Upper lobe of left lung (tissue), 6 donors: ENCODE measurements around the gene CTSO. TPM values are rescaled to one million over a fixed set of nuclear protein-coding genes. Genes with fewer than 3 reads are reported as not detected.

Source experiments
- ATAC-seq, 2 donors: fragments of 200-7000 bp; cut with Tn5 transposase; one replicate each; pipeline ENCODE4 v1.9.1; 2022; ENCODE audit warnings: mild to moderate bottlenecking in 2 of 2, moderate library complexity in 2 of 2; ENCODE audit not compliant: low FRiP score in 2 of 2
- DNase-seq, 2 donors: peaks; one replicate each; pipeline ENCODE4 v3.0.0-alpha.2; 2019 to 2020
- H3K27ac ChIP-seq, 4 donors: fragments of 200-600 bp; sonication (generic); one replicate each; pipeline ENCODE4 v1.5.1; 2016 to 2019
- H3K27me3 ChIP-seq, 4 donors: fragments of 200-600 bp; sonication (generic); one replicate each; pipeline ENCODE4 v1.5.1; 2017 to 2019
- H3K36me3 ChIP-seq, 4 donors: fragments of 200-600 bp; sonication (generic); one replicate each; pipeline ENCODE4 v1.5.1; 2016 to 2019
- H3K4me1 ChIP-seq, 4 donors: fragments of 200-600 bp; sonication (generic); one replicate each; pipeline ENCODE4 v1.5.1; 2018 to 2019
- H3K4me3 ChIP-seq, 4 donors: fragments of 200-600 bp; sonication (generic); one replicate each; pipeline ENCODE4 v1.5.1; 2017 to 2019; ENCODE audit warnings: mild to moderate bottlenecking in 2 of 4, moderate library complexity in 1 of 4
- H3K9me3 ChIP-seq, 4 donors: fragments of 200-600 bp; sonication (generic); one replicate each; pipeline ENCODE4 v1.5.1; 2018 to 2019
- EP300 ChIP-seq, 4 donors: sonication (generic); formaldehyde crosslinking; IDR thresholded peaks; one replicate each; pipeline ENCODE4 v1.5.1; 2017; ENCODE audit warnings: antibody characterized with exemption in 4 of 4, control low read depth in 2 of 4
- POLR2A ChIP-seq, 4 donors: fragments of 450-650 bp; IDR thresholded peaks; one replicate each; pipeline ENCODE4 v1.5.1; 2016 to 2017; ENCODE audit warnings: antibody characterized with exemption in 4 of 4, mild to moderate bottlenecking in 2 of 4
- POLR2AphosphoS5 ChIP-seq, 2 donors: sonication (generic); formaldehyde crosslinking; IDR thresholded peaks; one replicate each; pipeline ENCODE4 v1.5.1; 2017; ENCODE audit warnings: antibody characterized with exemption in 2 of 2
- WGBS, 2 donors: methylation state at CpG; one replicate each; pipeline ENCODE4 v1.1.5; 2017 to 2018; 5-methylcytosine and 5-hydroxymethylcytosine counted together
- total RNA-seq, 6 donors: library from RNA; depleted of rRNA in 4 of 6; stranded (reverse); fragments of >200 nt in 4 of 6; gene quantifications; one replicate each; pipeline versions ENCODE4 v1.1.0 to v1.2.1, GENCODE V29; 2016 to 2021
- TF ChIP-seq, protein P1 (sequence below), 6 experiments: fragments of 450-650 bp in 4 of 6; fragments of 200-600 bp in 2 of 6; sonication (generic) in 2 of 6; IDR thresholded peaks; one replicate each; pipeline ENCODE4 v1.5.1; 2016 to 2019; ENCODE audit warnings: antibody characterized with exemption in 6 of 6
- donor health status: DM: no; HTN: no; CAD: no; lungs with moderate emphysema.
- donor health status: DM: no; HTN: yes; CAD: no; lungs with severe emphysema.

Gene CTSO
- total RNA-seq, 6 donors from 2014 or later: 9.4 to 34.7 (median 22.5) TPM

GRCh38 chr4:155984106-155984797 is 30.6 kb upstream of the CTSO start:
- Histone ChIP-seq H3K4me1 (no peaks in the 10 kb centered on the region), H3K4me3 (no peak overlapping the region), H3K27ac (no peak overlapping the region), H3K9me3 (no peaks in the 10 kb centered on the region), H3K27me3 (no peaks in the 10 kb centered on the region), H3K36me3 (no peaks in the 10 kb centered on the region)
- 75 to 81% methylated on average over 4 of the region's 4 CpGs for WGBS, 2 donors
- ATAC-seq (no peak), DNase-seq (no peak)
- TF ChIP-seq POLR2AphosphoS5 (IDR thresholded peaks at IDR 0.05): no peak
- no peak for TF ChIP-seq POLR2A (IDR thresholded peaks at IDR 0.05)
- TF ChIP-seq EP300 (IDR thresholded peaks at IDR 0.05): no peak
- TF ChIP-seq, protein P1, sequence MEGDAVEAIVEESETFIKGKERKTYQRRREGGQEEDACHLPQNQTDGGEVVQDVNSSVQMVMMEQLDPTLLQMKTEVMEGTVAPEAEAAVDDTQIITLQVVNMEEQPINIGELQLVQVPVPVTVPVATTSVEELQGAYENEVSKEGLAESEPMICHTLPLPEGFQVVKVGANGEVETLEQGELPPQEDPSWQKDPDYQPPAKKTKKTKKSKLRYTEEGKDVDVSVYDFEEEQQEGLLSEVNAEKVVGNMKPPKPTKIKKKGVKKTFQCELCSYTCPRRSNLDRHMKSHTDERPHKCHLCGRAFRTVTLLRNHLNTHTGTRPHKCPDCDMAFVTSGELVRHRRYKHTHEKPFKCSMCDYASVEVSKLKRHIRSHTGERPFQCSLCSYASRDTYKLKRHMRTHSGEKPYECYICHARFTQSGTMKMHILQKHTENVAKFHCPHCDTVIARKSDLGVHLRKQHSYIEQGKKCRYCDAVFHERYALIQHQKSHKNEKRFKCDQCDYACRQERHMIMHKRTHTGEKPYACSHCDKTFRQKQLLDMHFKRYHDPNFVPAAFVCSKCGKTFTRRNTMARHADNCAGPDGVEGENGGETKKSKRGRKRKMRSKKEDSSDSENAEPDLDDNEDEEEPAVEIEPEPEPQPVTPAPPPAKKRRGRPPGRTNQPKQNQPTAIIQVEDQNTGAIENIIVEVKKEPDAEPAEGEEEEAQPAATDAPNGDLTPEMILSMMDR (IDR thresholded peaks at IDR 0.05): no peak

- no peak for DNase-seq
- Histone ChIP-seq H3K4me3 (no peak overlapping the region), H3K9me3 (no peaks in the 10 kb centered on the region), H3K36me3 (no peaks in the 10 kb centered on the region), H3K27ac (no peak overlapping the region), H3K4me1 (no peaks in the 10 kb centered on the region), H3K27me3 (no peaks in the 10 kb centered on the region)
- ATAC-seq: no peak
- 59 to 62% methylated on average over 2 of the region's 2 CpGs for WGBS, 2 donors
- TF ChIP-seq, protein P1 (IDR thresholded peaks at IDR 0.05): no peak
- TF ChIP-seq EP300 (IDR thresholded peaks at IDR 0.05) (no peak), POLR2A (IDR thresholded peaks at IDR 0.05) (no peak), POLR2AphosphoS5 (IDR thresholded peaks at IDR 0.05) (no peak)
Measured at GRCh38 chr4:155982736-155983385, 29.2 kb upstream of the CTSO start.

GRCh38 chr4:155978810-155979209 is 25.1 kb upstream of the CTSO start:
- Histone ChIP-seq H3K27ac (no peak overlapping the region), H3K9me3 (no peaks in the 10 kb centered on the region), H3K4me1 (no peaks in the 10 kb centered on the region), H3K4me3 (no peak overlapping the region), H3K27me3 (no peaks in the 10 kb centered on the region), H3K36me3 (no peaks in the 10 kb centered on the region)
- no peak for DNase-seq
- 85 to 88% methylated on average over 4 of the region's 4 CpGs for WGBS, 2 donors
- TF ChIP-seq POLR2A (IDR thresholded peaks at IDR 0.05) (no peak), POLR2AphosphoS5 (IDR thresholded peaks at IDR 0.05) (no peak), EP300 (IDR thresholded peaks at IDR 0.05) (no peak)
- TF ChIP-seq, protein P1 (IDR thresholded peaks at IDR 0.05): no peak
- no peak for ATAC-seq

DNA sequence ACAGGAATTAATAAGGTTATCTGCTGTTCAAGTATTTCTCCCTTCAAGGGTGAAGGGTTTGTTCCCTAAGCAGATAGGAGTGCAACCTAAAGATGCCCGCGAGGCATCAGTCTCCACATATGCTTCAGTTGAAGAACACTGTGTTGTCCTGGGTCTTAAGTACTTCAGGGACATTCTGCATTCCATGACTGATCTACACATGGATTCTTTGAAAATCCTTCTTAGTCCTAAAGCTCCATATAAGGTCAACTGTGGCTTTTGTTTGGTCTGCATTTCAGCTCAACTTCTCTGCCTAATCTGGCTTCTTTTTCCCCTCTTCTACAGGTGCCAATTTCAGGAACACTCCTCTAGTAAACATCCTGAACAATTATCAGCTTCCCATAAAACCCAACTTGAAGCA is 21.8 kb upstream of the CTSO start:
- 78 to 97% methylated on average over 2 of the region's 2 CpGs for WGBS, 2 donors
- ATAC-seq: no peak

More for the DNA sequence above, 21.8 kb upstream of the CTSO start:
- H3K4me3 ChIP-seq: no peak overlapping the region
- H3K36me3 ChIP-seq: no peaks in the 10 kb centered on the region
- H3K27me3 ChIP-seq: no peaks in the 10 kb centered on the region
- no peaks in the 10 kb centered on the region for H3K4me1 ChIP-seq
- H3K9me3 ChIP-seq: no peaks in the 10 kb centered on the region
- TF ChIP-seq, protein P1 (IDR thresholded peaks at IDR 0.05): no peak
- TF ChIP-seq POLR2AphosphoS5 (IDR thresholded peaks at IDR 0.05) (no peak), POLR2A (IDR thresholded peaks at IDR 0.05) (no peak), EP300 (IDR thresholded peaks at IDR 0.05) (no peak)
- no peak for DNase-seq
- no peak overlapping the region for H3K27ac ChIP-seq
